GF-D8 (cell line): ENCODE data around the gene SEPTIN10.

Experiments used
- DNase-seq: peaks from one replicate; lab custom pipeline; 2025; lab: John Stamatoyannopoulos, UW

SEPTIN10 gene

GRCh38 chr2:109521233-109522062 lies 92.3 kb downstream of the SEPTIN10 start:
- no peak for DNase-seq

- DNase-seq = no peak
These were observed 94.3 kb downstream of the SEPTIN10 start for GRCh38 chr2:109519513-109519912.

GRCh38 chr2:109517118-109517889 lies 96.5 kb downstream of the SEPTIN10 start:
- no peak for DNase-seq

- no peak for DNase-seq
These were observed 97.2 kb downstream of the SEPTIN10 start for GRCh38 chr2:109516445-109517117.

- DNase-seq = no peak
These were observed 98.9 kb downstream of the SEPTIN10 start for GRCh38 chr2:109514857-109515256.

- no peak for DNase-seq
These were observed 99.8 kb downstream of the SEPTIN10 start for GRCh38 chr2:109513749-109514588.

GRCh38 chr2:109513230-109513629 lies 100.5 kb downstream of the SEPTIN10 start:
- no peak for DNase-seq

GRCh38 chr2:109512076-109512475 lies 101.7 kb downstream of the SEPTIN10 start:
- no peak for DNase-seq

GRCh38 chr2:109511168-109511567 lies 102.6 kb downstream of the SEPTIN10 start:
- DNase-seq = no peak

- DNase-seq = peak; percentile 19
These were observed 103.4 kb downstream of the SEPTIN10 start for GRCh38 chr2:109510136-109511028.

- DNase-seq = no peak
These were observed 105.2 kb downstream of the SEPTIN10 start for GRCh38 chr2:109508556-109508955.

GRCh38 chr2:109507828-109508227 lies 105.9 kb downstream of the SEPTIN10 start:
- no peak for DNase-seq

- DNase-seq = no peak
These were observed 106.5 kb downstream of the SEPTIN10 start for GRCh38 chr2:109507217-109507616.

GRCh38 chr2:109503191-109503590 lies 110.6 kb downstream of the SEPTIN10 start:
- DNase-seq = no peak

GRCh38 chr2:109501461-109501860 lies 112.3 kb downstream of the SEPTIN10 start:
- no peak for DNase-seq

GRCh38 chr2:109500910-109501309 lies 112.9 kb downstream of the SEPTIN10 start:
- DNase-seq = no peak

- DNase-seq = no peak
These were observed 114.2 kb downstream of the SEPTIN10 start for GRCh38 chr2:109499566-109499965.

- no peak for DNase-seq
These were observed 114.9 kb downstream of the SEPTIN10 start for GRCh38 chr2:109498906-109499305.

- no peak for DNase-seq
These were observed 115.6 kb downstream of the SEPTIN10 start for GRCh38 chr2:109497911-109498870.
